Panc1 (cell line): ENCODE results near the gene OTOP2. TPM values are rescaled to one million over a fixed set of nuclear protein-coding genes. Genes with fewer than 3 reads are reported as not detected.
"Not testable (repeated sequence)": the region's sequence is repeated elsewhere in the genome, so short reads cannot be mapped to it uniquely, and the experiment has no call there.

Source experiments
- ATAC-seq: fragments of 200-7000 bp; cut with Tn5 transposase; 2 replicates; pipeline ENCODE4 v1.9.1; 2020; ENCODE audit warnings: mild to moderate bottlenecking, moderate library complexity
- BruUV-seq: library from RNA; stranded (reverse); fragments of 400-500 nt; replicated peaks from 2 replicates; lab custom pipeline; 2021; lab: Mats Ljungman, UMichigan
- CTCF ChIA-PET: fragments of 300-600 bp; sonication (Branson Sonifier 250); formaldehyde crosslinking; loops from one replicate; lab custom pipeline; 2022; ENCODE audit warnings: antibody characterized with exemption; lab: Charles Lee
- POLR2A ChIA-PET: fragments of 300-600 bp; sonication (Branson Sonifier 250); formaldehyde crosslinking; loops from one replicate; lab custom pipeline; 2022; ENCODE audit warnings: antibody characterized with exemption; lab: Charles Lee
- DNase-seq: peaks from one replicate; pipeline ENCODE4 v3.0.0-alpha.2; 2010; ENCODE audit warnings: low read depth, low spot score
- H3K27ac ChIP-seq: 2 replicates; pipeline ENCODE4 v1.5.1; 2011; ENCODE audit warnings: mild to moderate bottlenecking, low read length, inconsistent platforms
- H3K27me3 ChIP-seq: fragments of 200-500 bp; sonication (Bioruptor generic); 2 replicates; pipeline ENCODE4 v1.6.0; 2014; ENCODE audit warnings: low read length, inconsistent platforms; ENCODE audit not compliant: control insufficient read depth, insufficient read depth
- H3K36me3 ChIP-seq: fragments of 200-500 bp; sonication (Bioruptor generic); 2 replicates; pipeline ENCODE4 v1.5.1; 2014; ENCODE audit warnings: inconsistent platforms, mild to moderate bottlenecking, low read length, moderate library complexity; ENCODE audit not compliant: control insufficient read depth, insufficient read depth
- H3K4me1 ChIP-seq: 2 replicates; pipeline ENCODE4 v1.5.1; 2011; ENCODE audit warnings: inconsistent platforms, mild to moderate bottlenecking, low read length, moderate library complexity; ENCODE audit not compliant: control insufficient read depth, insufficient read depth
- H3K4me3 ChIP-seq, 2 experiments: 2 replicates each; pipeline ENCODE4 v1.5.1; 2011 to 2012; ENCODE audit warnings: low read depth in 2 of 2, low read length in 2 of 2, mild to moderate bottlenecking in 2 of 2, inconsistent platforms in 1 of 2, moderate library complexity in 1 of 2
- H3K9me3 ChIP-seq: fragments of 200-500 bp; sonication (Bioruptor generic); 2 replicates; pipeline ENCODE4 v1.5.1; 2014; ENCODE audit warnings: low read depth, mild to moderate bottlenecking, inconsistent platforms, low read length, moderate library complexity; ENCODE audit not compliant: control insufficient read depth, insufficient read depth
- CTCF ChIP-seq: fragments of 450-650 bp; IDR thresholded peaks from 2 replicates; pipeline ENCODE4 v1.5.1; 2017; ENCODE audit warnings: mild to moderate bottlenecking
- POLR2AphosphoS5 ChIP-seq: IDR thresholded peaks from 2 replicates; pipeline ENCODE4 v1.6.1; 2012; ENCODE audit warnings: mild to moderate bottlenecking, low read depth, low read length, moderate library complexity
- REST ChIP-seq, 2 experiments: IDR thresholded peaks; 2 replicates each; pipeline ENCODE4 v1.6.1; 2011 to 2012; ENCODE audit warnings: low read depth in 2 of 2, control low read depth in 1 of 2, low read length in 1 of 2, mild to moderate bottlenecking in 1 of 2, moderate library complexity in 1 of 2; ENCODE audit not compliant: insufficient read depth in 1 of 2
- SIN3A ChIP-seq: IDR thresholded peaks from 2 replicates; pipeline ENCODE4 v1.6.1; 2012; ENCODE audit warnings: low read depth, mild to moderate bottlenecking, low read length, moderate library complexity, borderline replicate concordance; ENCODE audit not compliant: insufficient read depth
- TCF7L2 ChIP-seq: IDR thresholded peaks from 2 replicates; pipeline ENCODE4 v1.6.1; 2011; ENCODE audit warnings: mild to moderate bottlenecking, low read depth, low read length, inconsistent platforms
- in situ Hi-C: cut with HindIII; loops from 2 replicates; pipeline ENCODE4 v1.10.0; 2016; ENCODE audit warnings: low sequenced_read_pairs, low pct_unique_long_range_greater_than_20kb
- intact Hi-C: fragments of 100-400 bp; cut with micrococcal nuclease; formaldehyde crosslinking; loops from one replicate; pipeline ENCODE4 v1.10.0; 2022; ENCODE audit not compliant: unreplicated experiment
- total RNA-seq: library from RNA; stranded (reverse); gene quantifications from one replicate; pipeline ENCODE4 v1.2.1, GENCODE V29; 2021; ENCODE audit not compliant: unreplicated experiment

The OTOP2 gene
- total RNA-seq, 1 experiment from 2014 or later: not detected

- ATAC-seq: no peak
- POLR2A ChIA-PET: interaction anchor here (1.0 kb wide), 1 partner anchor 57 kb away, joined by 3 read pairs; no protein-coding TSS in a partner anchor
- TF ChIP-seq REST (IDR thresholded peaks at IDR 0.05; ENCODE audit: insufficient read depth in 1 of 2, low read depth in 2 of 2, low read length in 1 of 2) (no peak), CTCF (no peak), TCF7L2 (no peak), POLR2AphosphoS5 (no peak), SIN3A (no peak)
- Histone ChIP-seq H3K9me3 (no peaks in the 10 kb centered on the region), H3K4me1 (no peaks in the 10 kb centered on the region), H3K27ac (no peak overlapping the region), H3K36me3 (no peaks in the 10 kb centered on the region), H3K27me3 (no peaks in the 10 kb centered on the region), H3K4me3 (no peak overlapping the region)
- intact Hi-C loops: no loop called here
- in situ Hi-C loops: no loop called here
- BruUV-seq: no TSS peak
- no peak for DNase-seq
- CTCF ChIA-PET: no interaction called here
These were observed 19.2 kb upstream of the OTOP2 start for GRCh38 chr17:74904687-74905409.

- ChIA-PET CTCF (interaction anchor here (0.6 to 1.1 kb wide), 3 partner anchors 12 to 146 kb away, joined by 4 to 6 read pairs (median 5); no protein-coding TSS in a partner anchor), POLR2A (interaction anchor here (1.0 kb wide), 1 partner anchor 56 kb away, joined by 3 read pairs; no protein-coding TSS in a partner anchor)
- H3K27me3 ChIP-seq, H3K9me3 ChIP-seq, ATAC-seq, H3K27ac ChIP-seq, H3K4me1 ChIP-seq, intact Hi-C loops, in situ Hi-C loops, BruUV-seq, H3K4me3 ChIP-seq, DNase-seq, H3K36me3 ChIP-seq: not testable (repeated sequence)
These were observed 17.8 kb upstream of the OTOP2 start for GRCh38 chr17:74906214-74906793.

- H3K4me1 ChIP-seq: no peaks in the 10 kb centered on the region
- ChIA-PET POLR2A (no interaction called here), CTCF (interaction anchor here (1.1 kb wide), 1 partner anchor 12 kb away, joined by 5 read pairs; no protein-coding TSS in a partner anchor)
- no peaks in the 10 kb centered on the region for H3K36me3 ChIP-seq
- intact Hi-C loops: no loop called here
- DNase-seq (no peak), ATAC-seq (no peak)
- no peaks in the 10 kb centered on the region for H3K27me3 ChIP-seq
- no peak for TF ChIP-seq SIN3A
- no peak for TF ChIP-seq CTCF
- TF ChIP-seq POLR2AphosphoS5: no peak
- no peak for TF ChIP-seq REST (IDR thresholded peaks at IDR 0.05; ENCODE audit: insufficient read depth in 1 of 2, low read depth in 2 of 2, low read length in 1 of 2)
- TF ChIP-seq TCF7L2: no peak
- no peak overlapping the region for H3K4me3 ChIP-seq
- H3K27ac ChIP-seq: no peak overlapping the region
- in situ Hi-C loops: no loop called here
- H3K9me3 ChIP-seq: no peaks in the 10 kb centered on the region
- BruUV-seq: no TSS peak
These were observed 17.1 kb upstream of the OTOP2 start for GRCh38 chr17:74907012-74907411.
